Measurements from ENCODE around the gene MICAL2.

MICAL2 gene

DNA sequence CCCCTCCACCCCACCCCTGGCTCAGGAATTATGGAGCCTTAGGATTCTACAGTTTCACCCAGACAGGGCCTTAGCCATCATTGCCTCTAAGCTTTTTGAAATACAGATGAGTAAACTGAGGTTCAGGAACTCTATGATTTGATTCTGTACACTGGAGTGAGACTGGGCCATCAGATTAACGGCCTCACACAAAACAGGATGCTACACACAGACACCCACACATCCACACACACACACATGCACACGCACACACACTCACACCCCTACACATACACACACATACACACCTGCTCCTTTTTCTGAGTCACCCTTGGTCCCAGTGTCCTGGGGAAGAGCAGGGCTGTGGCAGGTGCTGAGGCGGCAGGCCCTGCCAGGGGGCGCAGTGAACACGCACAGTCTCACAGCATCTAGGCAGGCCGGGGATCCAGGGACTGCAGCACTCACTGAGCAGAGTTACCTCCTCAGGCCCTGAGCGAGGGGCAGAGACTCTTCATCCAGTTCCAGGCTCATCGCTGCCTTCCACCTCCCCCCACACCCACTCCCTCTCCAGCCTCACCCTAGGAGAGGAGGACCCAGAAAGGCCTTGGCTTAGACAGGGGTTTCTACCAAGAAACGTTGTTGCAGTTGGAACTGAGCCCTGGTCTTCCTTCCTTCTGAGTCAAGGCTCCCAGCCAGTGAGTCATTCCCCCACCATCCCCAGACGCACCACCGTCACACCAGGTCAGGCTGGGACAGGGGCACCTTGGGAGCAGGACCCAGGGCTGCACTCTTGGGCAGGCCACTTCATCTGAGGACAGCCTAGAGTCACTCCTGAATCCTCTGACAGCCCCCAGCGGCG is 177.2 kb downstream of the MICAL2 start:
- no peak for DNase-seq (ENCODE audit: low read depth)

DNA sequence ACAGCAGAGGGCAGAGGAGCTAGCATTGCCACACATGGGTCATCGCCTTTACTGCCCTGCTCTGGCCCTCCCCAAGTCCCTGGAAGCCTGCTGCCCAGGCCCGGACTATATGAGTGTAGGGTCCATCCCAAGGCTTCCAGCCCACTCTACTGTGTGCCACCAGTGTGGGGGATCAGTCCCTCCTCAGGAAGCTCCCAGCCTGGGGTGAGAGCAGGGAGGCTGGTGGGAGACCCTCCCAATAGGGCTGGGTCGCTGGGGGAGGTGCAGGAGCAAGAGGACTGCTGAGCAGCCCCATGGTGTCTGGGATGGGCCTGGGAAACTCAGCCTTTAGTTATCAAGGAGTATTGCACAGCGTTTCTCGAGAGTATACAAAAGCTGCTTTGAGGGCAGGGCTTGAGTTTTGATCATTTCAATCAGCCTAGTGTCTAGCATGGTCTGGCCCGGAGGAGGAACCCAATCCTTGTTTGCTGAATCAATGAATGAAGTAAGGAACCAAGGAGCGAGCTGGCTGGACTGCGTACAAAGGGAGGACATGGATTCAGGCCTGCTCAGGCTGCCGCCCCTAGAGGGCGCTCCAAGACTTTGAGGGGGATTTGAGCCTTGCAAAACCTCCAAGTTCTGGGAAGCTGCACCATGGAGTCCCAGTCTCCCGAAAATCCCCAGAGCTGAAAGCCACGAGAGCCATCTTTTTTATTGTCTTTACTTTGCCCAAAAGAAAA is 178.0 kb downstream of the MICAL2 start:
- DNase-seq (ENCODE audit: low read depth), result no peak

DNA sequence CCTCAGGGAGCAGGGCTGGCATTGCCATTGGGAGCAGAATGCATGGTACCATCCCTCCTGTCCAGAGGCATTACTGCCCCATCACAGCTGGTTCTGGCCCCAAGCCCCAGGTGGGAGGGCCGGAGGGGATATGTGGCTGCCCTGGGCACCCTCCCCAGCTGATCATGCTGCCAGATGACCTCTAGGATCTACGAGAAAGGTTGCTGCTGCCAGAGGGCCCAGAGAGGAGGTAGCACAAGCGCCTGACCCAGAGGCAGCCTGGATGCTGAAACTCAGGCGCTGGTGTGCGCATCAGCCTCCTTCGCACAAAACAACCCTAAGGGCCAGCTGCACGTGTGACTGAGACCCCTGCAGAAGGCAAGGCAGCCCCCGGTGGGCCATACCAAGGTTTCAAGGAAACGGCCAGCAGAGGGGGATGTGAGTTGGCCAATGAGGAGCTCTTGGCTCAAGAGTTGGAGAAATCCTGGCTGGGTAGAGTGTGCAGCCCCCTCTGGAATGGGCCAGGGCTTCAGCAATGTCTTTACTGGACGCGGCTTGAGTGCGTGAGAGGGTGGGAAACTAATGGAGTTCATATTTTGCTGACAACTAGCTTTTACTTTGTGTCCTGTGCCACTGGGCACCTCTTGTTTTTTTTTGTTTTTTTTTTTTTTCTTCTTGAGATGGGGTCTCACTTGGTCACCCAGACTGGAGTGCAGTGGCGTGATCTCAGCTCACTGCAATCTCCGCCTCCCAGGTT is 178.7 kb downstream of the MICAL2 start:
- no peak for DNase-seq (ENCODE audit: low read depth)

DNA sequence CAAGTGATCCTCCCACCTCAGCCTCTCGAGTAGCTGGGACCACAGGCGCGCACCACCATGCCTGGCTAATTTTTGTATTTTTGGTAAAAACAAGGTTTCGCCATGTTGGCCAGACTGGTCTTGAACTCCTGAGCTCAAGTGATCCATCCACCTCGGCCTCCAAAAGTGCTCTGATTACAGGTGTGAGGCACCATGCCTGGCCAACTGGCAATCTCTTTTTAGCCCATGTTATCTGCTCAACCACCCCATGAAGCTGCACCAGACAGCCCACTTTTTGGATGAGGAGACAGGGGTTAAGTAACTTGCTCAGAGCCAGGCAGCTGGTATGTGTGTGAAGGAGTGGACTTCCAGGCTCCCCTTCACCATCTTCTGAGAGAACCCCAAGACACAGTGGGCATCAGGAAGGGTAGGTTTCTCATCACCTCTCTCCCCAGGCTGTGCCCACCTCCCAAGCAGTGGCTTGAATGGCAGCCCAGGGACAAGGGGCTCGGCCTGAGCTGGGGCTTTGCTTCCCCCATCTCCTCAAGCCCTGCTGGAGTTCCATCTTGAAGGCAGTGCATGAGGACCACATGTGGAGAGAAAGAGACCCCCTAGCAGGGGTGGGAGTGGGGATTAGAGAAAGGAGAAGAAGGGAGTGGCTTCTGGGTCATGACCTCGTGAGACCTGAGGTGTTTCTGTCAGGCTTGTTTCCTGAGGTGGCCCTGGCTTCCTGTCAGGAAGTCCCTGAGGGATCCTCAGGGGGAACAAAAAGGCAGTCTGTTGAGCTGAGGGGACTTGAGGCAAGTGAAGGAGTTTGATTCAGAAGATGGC is 179.5 kb downstream of the MICAL2 start:
- no peak for DNase-seq (ENCODE audit: low read depth)

DNA sequence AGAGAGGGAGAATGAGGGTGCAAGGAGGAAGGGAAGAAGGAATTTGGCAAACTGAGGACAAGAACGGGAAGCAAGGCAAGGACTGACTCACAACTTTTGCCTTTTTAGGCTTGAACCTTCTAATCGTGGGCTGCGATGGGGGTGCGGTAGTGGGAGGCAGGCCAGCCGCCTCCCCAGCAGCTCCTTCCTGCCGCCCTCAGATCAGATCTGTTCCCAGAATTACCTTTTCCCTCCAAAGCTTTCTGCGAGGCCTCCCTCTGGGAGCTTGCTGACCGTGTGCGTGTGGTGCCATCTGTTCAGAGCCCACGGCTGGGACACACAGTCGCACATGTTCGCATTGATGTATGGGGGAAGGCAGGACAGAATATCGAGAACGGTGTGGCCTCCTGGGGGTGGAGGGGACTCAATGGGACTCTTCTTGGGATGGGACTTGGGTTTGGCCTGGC is 180.1 kb downstream of the MICAL2 start:
- DNase-seq (ENCODE audit: low read depth), result no peak

DNA sequence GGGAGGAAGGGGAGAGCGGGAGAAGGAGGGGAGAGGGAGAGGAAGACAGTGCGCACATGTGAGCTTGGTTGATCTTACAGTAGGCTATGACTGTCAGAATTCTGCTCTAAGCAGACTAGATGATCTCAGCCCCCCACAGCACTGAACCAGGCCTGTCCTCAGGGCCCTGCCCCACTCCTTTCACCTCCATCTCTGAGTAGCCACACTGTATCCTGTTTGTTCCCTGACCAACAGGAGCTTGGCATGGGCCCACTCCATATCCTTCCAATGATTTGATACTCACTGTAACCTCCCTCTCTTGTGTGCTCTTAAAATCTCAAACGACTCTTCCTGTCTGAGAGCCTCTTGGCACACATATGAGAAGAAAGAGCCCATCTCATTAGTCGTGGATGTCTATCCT is 180.9 kb downstream of the MICAL2 start:
- no peak for DNase-seq (ENCODE audit: low read depth)

DNA sequence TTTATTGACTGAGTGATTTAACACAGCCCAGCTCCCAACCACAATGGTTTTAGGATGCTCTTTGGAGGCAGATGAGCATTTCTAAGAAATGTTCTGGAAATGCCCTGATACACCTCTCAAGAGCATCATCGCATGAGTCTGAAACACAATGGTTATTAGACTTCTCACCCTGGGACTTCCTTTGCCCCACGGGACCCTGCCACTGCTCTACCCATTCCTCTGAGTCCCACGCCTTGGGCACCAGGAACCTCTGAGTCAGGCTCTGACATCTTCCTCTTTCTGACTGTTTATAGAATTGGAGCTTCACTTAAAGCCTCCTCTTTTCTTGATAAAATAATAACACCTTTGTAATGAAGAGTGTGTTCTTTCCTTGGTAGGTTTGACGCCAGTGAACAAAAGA is 181.4 kb downstream of the MICAL2 start:
- no peak for DNase-seq (ENCODE audit: low read depth)

DNA sequence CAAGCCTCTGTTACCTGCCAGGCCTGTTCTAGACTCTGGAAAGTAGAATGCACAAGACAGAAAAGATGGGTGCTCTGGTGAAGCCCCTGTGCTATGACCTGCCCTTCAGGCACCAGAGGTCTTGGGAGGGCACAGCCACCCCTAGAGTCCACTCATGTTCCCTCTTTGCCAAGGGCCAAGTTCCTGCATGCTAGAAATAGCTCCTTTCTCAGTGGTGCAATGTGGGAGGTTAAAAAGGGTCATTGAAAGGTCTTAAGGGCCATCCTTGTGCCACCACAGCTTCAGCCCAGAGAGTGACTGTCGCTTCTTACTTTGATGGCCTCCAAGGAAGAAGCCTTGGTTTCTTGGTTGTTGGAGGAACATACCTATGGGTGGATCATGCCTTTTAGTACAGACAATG is 182.4 kb downstream of the MICAL2 start:
- DNase-seq (ENCODE audit: low read depth), result no peak

DNA sequence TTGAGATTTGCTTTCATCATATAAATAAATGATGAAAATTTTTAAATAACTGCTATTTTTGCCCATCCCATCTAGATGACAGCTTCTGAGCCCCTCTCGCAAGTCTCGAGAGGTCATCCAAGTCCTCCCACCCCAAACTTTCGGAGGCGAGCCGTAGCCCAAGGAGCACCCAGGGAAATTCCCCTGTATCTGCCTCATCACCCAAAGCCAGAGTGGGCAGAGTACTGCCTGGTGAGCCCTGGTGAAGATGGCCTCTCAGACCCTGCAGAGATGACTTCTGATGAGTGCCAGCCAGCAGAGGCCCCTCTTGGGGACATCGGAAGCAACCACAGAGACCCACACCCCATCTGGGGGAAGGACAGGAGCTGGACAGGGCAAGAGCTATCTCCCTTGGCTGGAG is 183.1 kb downstream of the MICAL2 start:
- DNase-seq (ENCODE audit: low read depth), result no peak

DNA sequence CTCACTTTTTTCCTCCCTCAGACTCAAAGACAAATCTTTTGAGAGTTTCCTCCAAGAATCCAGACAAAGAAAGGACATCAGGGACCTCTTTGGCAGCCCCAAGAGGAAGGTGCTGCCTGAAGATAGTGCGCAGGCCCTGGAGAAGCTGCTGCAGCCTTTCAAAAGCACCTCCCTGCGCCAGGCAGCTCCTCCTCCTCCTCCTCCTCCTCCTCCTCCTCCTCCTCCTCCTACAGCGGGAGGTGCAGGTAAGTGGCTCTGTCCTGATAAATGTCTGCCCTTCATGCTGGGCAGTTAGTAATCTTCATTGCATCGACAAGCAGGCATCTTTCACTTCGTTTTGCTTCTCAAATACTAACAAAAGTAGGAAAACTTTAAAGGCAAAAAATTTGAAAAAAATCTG is 184.2 kb downstream of the MICAL2 start:
- DNase-seq (ENCODE audit: low read depth), result no peak

DNA sequence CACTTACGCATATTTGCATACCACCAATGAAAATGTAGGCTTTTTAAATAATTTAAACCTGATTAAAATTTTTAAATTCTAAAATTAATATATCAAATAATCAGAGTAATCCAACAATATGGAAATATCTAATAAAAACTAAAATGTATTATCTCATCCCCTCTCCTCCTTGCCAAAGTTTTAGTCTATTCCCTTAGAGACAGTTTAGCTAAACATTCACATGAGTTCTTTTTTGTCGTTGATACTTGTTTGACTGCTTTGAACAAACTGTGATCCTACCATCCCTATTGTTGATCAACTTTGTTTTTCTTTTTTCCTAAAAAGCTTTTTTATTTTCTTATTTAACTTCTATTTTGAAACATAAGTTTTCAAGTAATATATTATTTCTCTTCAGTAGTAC is 185.6 kb downstream of the MICAL2 start:
- DNase-seq (ENCODE audit: low read depth), result no peak

DNA sequence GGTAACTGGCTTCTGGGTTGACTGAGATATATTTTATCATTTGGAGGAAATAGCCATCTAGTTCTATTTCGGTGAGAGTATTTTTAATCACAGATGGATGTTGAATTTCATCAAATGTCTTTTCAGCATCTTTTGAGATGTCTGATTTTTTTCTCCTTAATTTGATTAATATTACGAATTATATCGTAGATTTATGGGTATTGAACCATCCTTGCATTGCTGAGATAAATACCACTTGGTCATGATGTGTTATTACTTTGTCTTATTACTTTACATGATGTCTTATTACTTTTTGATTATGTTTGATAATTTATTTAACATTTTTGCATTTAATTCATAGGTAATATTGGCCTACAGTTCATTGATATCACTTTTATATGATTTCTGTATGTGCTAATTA is 188.2 kb downstream of the MICAL2 start:
- DNase-seq (ENCODE audit: low read depth), result no peak

DNA sequence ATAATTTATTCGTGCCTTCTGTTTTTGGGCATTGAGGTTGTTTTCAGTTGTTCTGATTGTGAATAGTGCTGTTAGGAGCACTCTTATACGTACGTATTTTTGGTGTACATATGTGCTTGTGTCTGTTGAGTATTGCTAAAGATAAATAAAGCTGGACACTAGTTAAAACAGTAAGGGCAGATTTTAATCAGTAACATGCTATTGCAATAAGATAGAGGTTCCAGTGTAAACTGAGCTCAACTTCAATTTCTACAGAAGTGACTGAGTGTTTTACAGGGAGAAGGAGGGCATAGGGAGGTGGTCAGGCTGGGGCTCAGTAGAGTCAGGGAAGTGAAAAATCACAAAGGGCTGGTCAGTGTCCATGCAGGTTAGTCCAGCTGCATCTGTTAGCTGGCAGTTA is 191.0 kb downstream of the MICAL2 start:
- DNase-seq (ENCODE audit: low read depth), result no peak

DNA sequence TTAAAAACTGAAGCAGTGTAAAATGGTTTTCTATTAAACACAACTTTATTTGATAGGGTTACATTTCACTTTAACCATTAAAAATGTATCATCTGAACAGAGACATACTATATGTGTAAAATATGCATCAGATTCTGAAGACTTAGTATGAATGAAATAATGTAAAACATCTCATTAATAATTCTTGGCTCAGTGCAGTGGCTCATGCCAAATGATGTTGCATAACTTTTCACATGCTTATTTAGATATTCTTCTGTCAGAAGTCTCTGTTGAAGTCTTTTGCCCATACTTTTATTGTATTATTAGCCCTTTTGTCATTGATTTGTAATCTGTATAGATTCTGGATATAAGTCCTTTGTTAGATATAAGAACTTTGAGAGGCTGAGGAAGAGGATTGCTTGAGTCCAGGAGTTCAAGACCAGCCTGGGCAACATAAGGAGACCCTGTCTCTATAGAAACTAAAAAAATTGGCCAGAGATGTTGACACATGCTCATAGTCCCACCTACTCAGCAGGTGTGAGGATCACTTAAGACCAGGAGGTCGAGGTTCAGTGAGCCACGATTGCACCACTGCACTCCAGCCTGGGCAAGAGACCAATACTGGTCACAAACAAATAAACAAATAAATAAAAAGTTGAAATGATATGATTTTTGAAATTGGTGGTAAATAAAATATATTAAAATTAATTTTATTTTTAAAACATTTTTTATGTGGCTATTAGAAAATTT is 193.2 kb downstream of the MICAL2 start:
- DNase-seq (ENCODE audit: low read depth), result no peak

DNA sequence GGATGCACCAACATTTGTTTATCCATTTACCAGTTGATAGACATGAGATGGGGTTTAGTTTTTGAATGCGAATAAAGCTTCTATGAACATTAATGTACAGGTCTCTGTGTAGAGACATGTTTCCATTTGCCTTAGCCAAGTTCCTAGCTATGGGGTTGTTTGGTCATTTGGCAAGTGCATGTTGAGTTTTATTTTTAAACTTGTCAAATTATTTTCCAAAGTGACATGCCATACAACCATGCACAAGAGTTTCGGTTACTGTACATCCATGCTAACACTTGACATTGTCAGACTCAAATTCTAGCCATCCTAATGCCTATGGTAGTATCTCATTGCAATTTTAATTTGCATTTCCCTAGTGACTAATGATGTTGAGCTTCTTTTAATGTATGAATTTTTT is 196.4 kb downstream of the MICAL2 start:
- DNase-seq (ENCODE audit: low read depth), result no peak

DNA sequence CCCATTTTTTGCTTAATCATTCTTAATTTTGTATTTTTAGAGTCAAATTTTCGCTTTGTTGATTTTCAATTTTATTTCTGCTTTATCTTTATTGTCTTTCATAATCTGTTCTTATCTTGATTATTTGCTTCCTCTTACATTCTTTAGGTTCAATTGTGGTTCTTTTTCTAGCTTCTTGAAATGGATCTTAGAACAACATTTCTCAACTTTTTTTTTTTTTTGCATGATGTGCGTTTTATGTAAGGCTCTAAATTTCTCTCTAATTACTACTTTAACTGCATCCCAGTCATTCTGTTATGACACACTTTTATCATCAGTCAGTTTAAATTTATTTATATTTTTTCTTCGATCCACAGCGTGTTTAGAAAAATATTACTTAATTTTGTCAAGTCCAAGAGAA is 201.7 kb downstream of the MICAL2 start:
- no peak for DNase-seq (ENCODE audit: low read depth)
